Skeletal muscle tissue (tissue), 4 donors: Measurements from ENCODE around the gene CX3CL1. TPM values are rescaled to one million over a fixed set of nuclear protein-coding genes. Genes with fewer than 3 reads are reported as not detected.
"Not testable (repeated sequence)": the region's sequence is repeated elsewhere in the genome, so short reads cannot be mapped to it uniquely, and the experiment has no call there.

Source experiments
- H3K27ac ChIP-seq: one replicate; pipeline ENCODE4 v1.7.0; 2013; ENCODE audit warnings: mild to moderate bottlenecking, low read depth, low read length, inconsistent platforms
- H3K27me3 ChIP-seq, 3 donors: one replicate each; pipeline ENCODE4 v1.7.0; 2013; ENCODE audit warnings: low read length in 3 of 3; ENCODE audit not compliant: control insufficient read depth in 3 of 3, insufficient read depth in 3 of 3
- H3K36me3 ChIP-seq, 3 donors: one replicate each; pipeline ENCODE4 v1.7.0; 2013; ENCODE audit warnings: low read length in 3 of 3; ENCODE audit not compliant: control insufficient read depth in 3 of 3, insufficient read depth in 3 of 3
- H3K4me1 ChIP-seq, 3 donors: one replicate each; pipeline ENCODE4 v1.7.0; 2013; ENCODE audit warnings: low read length in 3 of 3, mild to moderate bottlenecking in 3 of 3; ENCODE audit not compliant: control insufficient read depth in 3 of 3, insufficient read depth in 3 of 3
- H3K4me3 ChIP-seq, 3 donors: one replicate each; pipeline ENCODE4 v1.7.0; 2013; ENCODE audit warnings: low read length in 3 of 3
- H3K9ac ChIP-seq, 3 donors: one replicate each; pipeline ENCODE4 v1.7.0; 2013; ENCODE audit warnings: low read length in 3 of 3, mild to moderate bottlenecking in 3 of 3, moderate library complexity in 2 of 3, low read depth in 1 of 3
- H3K9me3 ChIP-seq, 3 donors: one replicate each; pipeline ENCODE4 v1.7.0; 2013; ENCODE audit warnings: low read length in 3 of 3; ENCODE audit not compliant: control insufficient read depth in 3 of 3
- total RNA-seq: library from RNA; depleted of rRNA; stranded (reverse); fragments of >200 nt; gene quantifications from one replicate; pipeline ENCODE4 v1.2.3, GENCODE V29; 2014
- donor health status: Osteomylitis.

CX3CL1 gene
- total RNA-seq, 1 donor from 2014 or later, result 0.52 TPM

- peaks cover 7 to 11% (median 10%) of the 10 kb centered on the region in 3 donors for H3K27me3 ChIP-seq
- H3K4me3 ChIP-seq, result no peak overlapping the region
- no peak overlapping the region for H3K27ac ChIP-seq
- H3K4me1 ChIP-seq, result peaks cover 0 to 20% (median 4%) of the 10 kb centered on the region in 3 donors
- no peak overlapping the region for H3K9ac ChIP-seq
- H3K9me3 ChIP-seq, result no peaks in the 10 kb centered on the region
- no peaks in the 10 kb centered on the region for H3K36me3 ChIP-seq
These were observed 5.1 kb upstream of the CX3CL1 start for GRCh38 chr16:57367116-57367752.

- H3K27ac ChIP-seq, result peak overlapping the region; percentile 47
- H3K9ac ChIP-seq, result peak overlapping the region in 2 of 3 donors; percentile 74 to 76
- peaks cover 0 to 14% (median 6%) of the 10 kb centered on the region in 3 donors for H3K4me1 ChIP-seq
- H3K9me3 ChIP-seq, result no peaks in the 10 kb centered on the region
- H3K27me3 ChIP-seq, result peaks cover 7 to 15% (median 12%) of the 10 kb centered on the region in 3 donors
- H3K4me3 ChIP-seq, result no peak overlapping the region
- no peaks in the 10 kb centered on the region for H3K36me3 ChIP-seq
These were observed 557 bp upstream of the CX3CL1 start for GRCh38 chr16:57371494-57372371.

GRCh38 chr16:57373117-57373947, 1.0 kb downstream of the CX3CL1 start:
- Histone ChIP-seq H3K27ac (peak overlapping the region; percentile 71), H3K9ac (peak overlapping the region; percentile 69 to 76 (median 74)), H3K9me3 (no peaks in the 10 kb centered on the region)

GRCh38 chr16:57374067-57374534, 1.8 kb downstream of the CX3CL1 start:
- Histone ChIP-seq H3K9me3 (no peaks in the 10 kb centered on the region), H3K4me1 (peaks cover 0 to 14% (median 6%) of the 10 kb centered on the region in 3 donors), H3K9ac (peak overlapping the region in 2 of 3 donors; percentile 27 to 66), H3K4me3 (peak overlapping the region; percentile 54 to 68 (median 64)), H3K36me3 (no peaks in the 10 kb centered on the region), H3K27me3 (peaks cover 7 to 15% (median 12%) of the 10 kb centered on the region in 3 donors), H3K27ac (no peak overlapping the region)

More at GRCh38 chr16:57373117-57373947, 1.0 kb downstream of the CX3CL1 start:
- H3K27me3 ChIP-seq, result peaks cover 7 to 15% (median 12%) of the 10 kb centered on the region in 3 donors
- H3K4me1 ChIP-seq, result peaks cover 0 to 14% (median 6%) of the 10 kb centered on the region in 3 donors
- no peaks in the 10 kb centered on the region for H3K36me3 ChIP-seq
- peak overlapping the region; percentile 54 to 68 (median 64) for H3K4me3 ChIP-seq

- not testable (repeated sequence) for H3K9ac ChIP-seq, H3K4me3 ChIP-seq, H3K9me3 ChIP-seq, H3K27ac ChIP-seq, H3K36me3 ChIP-seq
- peaks cover 0 to 18% (median 6%) of the 10 kb centered on the region in 3 donors for H3K4me1 ChIP-seq
- peaks cover 7 to 15% (median 12%) of the 10 kb centered on the region in 3 donors for H3K27me3 ChIP-seq
These were observed 2.7 kb downstream of the CX3CL1 start for GRCh38 chr16:57374925-57375465.

GRCh38 chr16:57376313-57376818, 4.1 kb downstream of the CX3CL1 start:
- Histone ChIP-seq H3K9ac (no peak overlapping the region), H3K4me1 (peaks cover 2 to 22% (median 10%) of the 10 kb centered on the region in 3 donors), H3K27ac (no peak overlapping the region), H3K4me3 (no peak overlapping the region), H3K36me3 (no peaks in the 10 kb centered on the region), H3K27me3 (peaks cover 7 to 15% (median 12%) of the 10 kb centered on the region in 3 donors), H3K9me3 (no peaks in the 10 kb centered on the region)

GRCh38 chr16:57377080-57377841, 5.0 kb downstream of the CX3CL1 start:
- no peak overlapping the region for H3K27ac ChIP-seq
- H3K4me3 ChIP-seq, result no peak overlapping the region

GRCh38 chr16:57379579-57379978, 7.3 kb downstream of the CX3CL1 start:
- H3K27ac ChIP-seq, result no peak overlapping the region
- H3K4me1 ChIP-seq, result peaks cover 2 to 20% (median 9%) of the 10 kb centered on the region in 3 donors
- peak overlapping the region in 1 of 3 donors; percentile 3 for H3K9ac ChIP-seq
- H3K27me3 ChIP-seq, result no peaks in the 10 kb centered on the region
- H3K36me3 ChIP-seq, result no peaks in the 10 kb centered on the region
- H3K9me3 ChIP-seq, result no peaks in the 10 kb centered on the region
- H3K4me3 ChIP-seq, result no peak overlapping the region

More at GRCh38 chr16:57377080-57377841, 5.0 kb downstream of the CX3CL1 start:
- H3K9me3 ChIP-seq, result no peaks in the 10 kb centered on the region
- peaks cover 2 to 16% (median 10%) of the 10 kb centered on the region in 3 donors for H3K4me1 ChIP-seq
- no peak overlapping the region for H3K9ac ChIP-seq
- H3K27me3 ChIP-seq, result peaks cover 7 to 12% (median 12%) of the 10 kb centered on the region in 3 donors
- no peaks in the 10 kb centered on the region for H3K36me3 ChIP-seq
